Astrocyte of the spinal cord (primary cell): ENCODE results near the gene GADD45GIP1.

ENCODE experiments used
- DNase-seq: peaks from one replicate; pipeline ENCODE4 v3.0.0; 2011; ENCODE audit warnings: low read depth, low spot score
- H3K4me3 ChIP-seq: 2 replicates; pipeline ENCODE4 v1.5.1; 2011; ENCODE audit warnings: low read depth, mild to moderate bottlenecking, low read length, moderate library complexity
- in situ Hi-C: cut with HindIII; loops from 2 replicates; pipeline ENCODE4 v1.10.0; 2017; ENCODE audit warnings: low sequenced_read_pairs
- TF ChIP-seq, protein P1 (sequence below): IDR thresholded peaks from 2 replicates; pipeline ENCODE4 v1.5.1; 2012; ENCODE audit warnings: low read depth, mild to moderate bottlenecking, low read length, inconsistent platforms

The GADD45GIP1 gene

DNA sequence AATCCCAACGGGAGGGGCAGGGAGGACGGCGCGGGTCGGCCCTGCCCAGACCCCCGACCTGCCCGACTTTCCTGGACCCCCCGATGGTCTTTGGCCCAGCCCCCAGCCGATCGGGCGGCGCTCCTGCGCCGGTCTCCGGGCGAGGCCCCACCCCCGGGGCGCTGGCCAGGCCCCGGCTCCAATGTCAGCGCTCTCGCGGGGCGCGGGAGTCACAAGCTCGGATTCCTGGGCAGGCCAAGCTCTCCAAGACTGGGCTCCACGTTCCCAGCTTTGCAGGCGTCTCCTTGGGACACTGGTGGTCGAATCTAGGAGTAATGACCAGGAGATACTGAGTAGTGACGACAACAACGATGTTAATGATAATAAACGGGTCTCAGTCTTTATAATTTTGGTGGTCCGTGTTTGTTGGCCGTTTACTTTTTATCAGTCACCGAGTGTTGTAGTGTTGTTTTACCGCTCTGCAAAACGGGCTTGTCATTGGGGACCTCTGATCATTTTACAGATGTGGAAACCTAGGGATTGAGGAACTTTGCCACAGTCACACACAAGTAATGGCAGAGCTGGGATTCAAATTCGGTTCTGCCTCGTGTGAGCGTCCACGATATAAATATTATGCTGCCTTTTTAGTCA is 10.8 kb downstream of the GADD45GIP1 start:
- DNase-seq, result peak; percentile 88
- TF ChIP-seq, protein P1, sequence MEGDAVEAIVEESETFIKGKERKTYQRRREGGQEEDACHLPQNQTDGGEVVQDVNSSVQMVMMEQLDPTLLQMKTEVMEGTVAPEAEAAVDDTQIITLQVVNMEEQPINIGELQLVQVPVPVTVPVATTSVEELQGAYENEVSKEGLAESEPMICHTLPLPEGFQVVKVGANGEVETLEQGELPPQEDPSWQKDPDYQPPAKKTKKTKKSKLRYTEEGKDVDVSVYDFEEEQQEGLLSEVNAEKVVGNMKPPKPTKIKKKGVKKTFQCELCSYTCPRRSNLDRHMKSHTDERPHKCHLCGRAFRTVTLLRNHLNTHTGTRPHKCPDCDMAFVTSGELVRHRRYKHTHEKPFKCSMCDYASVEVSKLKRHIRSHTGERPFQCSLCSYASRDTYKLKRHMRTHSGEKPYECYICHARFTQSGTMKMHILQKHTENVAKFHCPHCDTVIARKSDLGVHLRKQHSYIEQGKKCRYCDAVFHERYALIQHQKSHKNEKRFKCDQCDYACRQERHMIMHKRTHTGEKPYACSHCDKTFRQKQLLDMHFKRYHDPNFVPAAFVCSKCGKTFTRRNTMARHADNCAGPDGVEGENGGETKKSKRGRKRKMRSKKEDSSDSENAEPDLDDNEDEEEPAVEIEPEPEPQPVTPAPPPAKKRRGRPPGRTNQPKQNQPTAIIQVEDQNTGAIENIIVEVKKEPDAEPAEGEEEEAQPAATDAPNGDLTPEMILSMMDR, result no peak
- in situ Hi-C loops, result no loop called here
- peak overlapping the region; percentile 56 for H3K4me3 ChIP-seq

DNA sequence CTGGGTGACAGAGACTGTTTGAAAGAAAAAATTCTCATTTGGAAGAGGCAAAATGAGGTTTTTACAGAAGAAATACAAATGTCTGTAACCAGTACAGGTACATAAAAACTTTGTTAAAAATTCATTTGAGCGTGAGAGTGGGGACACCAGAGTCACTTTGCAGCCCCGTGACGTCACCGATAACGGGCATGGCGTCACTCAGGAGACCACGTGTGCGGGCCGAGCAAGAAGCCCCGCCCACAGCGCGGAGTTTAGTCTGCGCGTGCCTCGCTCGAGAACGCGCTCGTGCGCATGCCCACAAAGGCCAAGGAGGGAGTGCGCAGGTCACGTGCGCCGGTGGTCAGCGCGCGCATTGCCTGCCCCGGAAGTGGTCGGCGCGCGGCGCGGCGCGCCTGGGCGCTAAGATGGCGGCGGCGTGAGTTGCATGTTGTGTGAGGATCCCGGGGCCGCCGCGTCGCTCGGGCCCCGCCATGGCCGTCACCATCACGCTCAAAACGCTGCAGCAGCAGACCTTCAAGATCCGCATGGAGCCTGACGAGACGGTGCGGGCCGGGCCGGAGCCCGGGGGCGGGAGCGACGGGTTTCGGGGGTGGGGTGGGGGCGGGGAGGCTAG is 11.4 kb downstream of the GADD45GIP1 start, which contains the start of gene RAD23A:
RAD23A (plus strand) TSS at position 384 of the 613 bp plus-strand sequence; CDS start at position 471, 87 bp downstream.
- in situ Hi-C loops, result no loop called here
- TF ChIP-seq, protein P1, result no peak
- peak; percentile 99 for DNase-seq
- peak within 1 kb of the TSS; percentile 56 for H3K4me3 ChIP-seq

DNA sequence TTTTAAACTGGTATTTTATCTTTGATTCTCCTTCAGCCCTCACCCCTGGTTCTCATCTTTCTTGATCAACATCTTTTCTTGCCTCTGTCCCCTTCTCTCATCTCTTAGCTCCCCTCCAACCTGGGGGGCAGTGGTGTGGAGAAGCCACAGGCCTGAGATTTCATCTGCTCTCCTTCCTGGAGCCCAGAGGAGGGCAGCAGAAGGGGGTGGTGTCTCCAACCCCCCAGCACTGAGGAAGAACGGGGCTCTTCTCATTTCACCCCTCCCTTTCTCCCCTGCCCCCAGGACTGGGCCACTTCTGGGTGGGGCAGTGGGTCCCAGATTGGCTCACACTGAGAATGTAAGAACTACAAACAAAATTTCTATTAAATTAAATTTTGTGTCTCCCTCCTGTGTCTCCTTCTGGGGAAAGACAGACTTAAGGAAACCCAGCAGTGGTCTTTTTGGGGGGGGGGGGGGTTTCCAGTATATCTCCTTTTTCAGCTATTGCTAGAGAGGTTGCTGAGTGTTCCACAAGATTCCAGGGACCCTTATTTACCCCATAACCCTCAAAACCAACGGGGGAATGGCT is 12.8 kb downstream of the GADD45GIP1 start:
- TF ChIP-seq, protein P1, result no peak
- H3K4me3 ChIP-seq, result no peak overlapping the region
- no peak for DNase-seq
- in situ Hi-C loops, result no loop called here

DNA sequence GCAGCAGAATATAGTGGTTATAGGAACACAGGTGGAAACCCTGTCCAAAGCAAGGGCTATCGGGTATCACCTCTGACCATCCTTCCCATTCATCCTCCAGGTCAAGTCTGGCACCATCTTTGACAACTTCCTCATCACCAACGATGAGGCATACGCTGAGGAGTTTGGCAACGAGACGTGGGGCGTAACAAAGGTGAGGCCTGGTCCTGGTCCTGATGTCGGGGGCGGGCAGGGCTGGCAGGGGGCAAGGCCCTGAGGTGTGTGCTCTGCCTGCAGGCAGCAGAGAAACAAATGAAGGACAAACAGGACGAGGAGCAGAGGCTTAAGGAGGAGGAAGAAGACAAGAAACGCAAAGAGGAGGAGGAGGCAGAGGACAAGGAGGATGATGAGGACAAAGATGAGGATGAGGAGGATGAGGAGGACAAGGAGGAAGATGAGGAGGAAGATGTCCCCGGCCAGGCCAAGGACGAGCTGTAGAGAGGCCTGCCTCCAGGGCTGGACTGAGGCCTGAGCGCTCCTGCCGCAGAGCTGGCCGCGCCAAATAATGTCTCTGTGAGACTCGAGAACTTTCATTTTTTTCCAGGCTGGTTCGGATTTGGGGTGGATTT is 13.5 kb downstream of the GADD45GIP1 start:
- TF ChIP-seq, protein P1, result no peak
- no peak for DNase-seq
- in situ Hi-C loops, result no loop called here
- no peak overlapping the region for H3K4me3 ChIP-seq

DNA sequence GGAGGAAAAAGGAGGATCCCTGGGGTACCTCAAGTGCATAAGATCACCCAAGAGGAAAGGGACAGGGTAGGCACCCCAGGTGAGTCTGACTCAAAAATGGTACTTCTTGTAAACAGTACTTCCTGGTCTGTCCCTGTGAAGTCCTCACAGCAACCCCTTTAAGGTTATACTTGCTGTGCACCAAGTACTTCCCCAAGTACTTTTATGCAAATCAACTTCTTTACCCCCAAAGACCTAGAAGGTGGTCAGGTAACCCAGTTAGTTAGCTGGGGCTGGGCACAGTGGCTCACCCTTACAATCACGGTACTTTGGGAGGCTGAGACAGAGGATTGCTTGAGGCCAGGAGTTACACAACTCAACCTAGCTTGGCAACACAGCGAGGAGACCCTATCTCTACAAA is 16.1 kb downstream of the GADD45GIP1 start:
- no peak for DNase-seq
- H3K4me3 ChIP-seq, result peak overlapping the region; percentile 80
- TF ChIP-seq, protein P1, result no peak
- in situ Hi-C loops, result no loop called here

DNA sequence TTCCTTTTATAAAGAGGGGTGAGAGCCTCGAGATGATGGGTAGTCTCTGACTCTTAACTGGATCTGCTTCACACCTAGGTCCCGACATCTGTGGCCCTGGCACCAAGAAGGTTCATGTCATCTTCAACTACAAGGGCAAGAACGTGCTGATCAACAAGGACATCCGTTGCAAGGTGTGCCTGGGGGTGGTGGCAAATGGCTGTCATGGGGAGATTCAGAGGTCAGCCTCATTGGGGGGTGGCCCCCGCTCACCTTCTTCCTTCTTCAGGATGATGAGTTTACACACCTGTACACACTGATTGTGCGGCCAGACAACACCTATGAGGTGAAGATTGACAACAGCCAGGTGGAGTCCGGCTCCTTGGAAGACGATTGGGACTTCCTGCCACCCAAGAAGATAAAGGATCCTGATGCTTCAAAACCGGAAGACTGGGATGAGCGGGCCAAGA is 17.0 kb downstream of the GADD45GIP1 start:
- peak overlapping the region; percentile 80 for H3K4me3 ChIP-seq
- TF ChIP-seq, protein P1, result no peak
- no peak for DNase-seq
- in situ Hi-C loops, result no loop called here
